Type B pancreatic cell (in vitro differentiated cells): Measurements from ENCODE around the gene MMS22L. TPM values are rescaled to one million over a fixed set of nuclear protein-coding genes. Genes with fewer than 3 reads are reported as not detected.

Experiments
- DNase-seq: peaks from one replicate; pipeline ENCODE4 v3.0.0; 2021; ENCODE audit warnings: mixed read lengths; ENCODE audit not compliant: unreplicated experiment; ENCODE audit errors: extremely low spot score
- H3K27ac Mint-ChIP-seq: 2 replicates; pipeline ENCODE4 v1.8.0; 2021; ENCODE audit warnings: mild to moderate bottlenecking, mixed read lengths
- H3K27me3 Mint-ChIP-seq: 2 replicates; pipeline ENCODE4 v1.8.0; 2021; ENCODE audit warnings: mixed read lengths
- H3K36me3 Mint-ChIP-seq: 2 replicates; pipeline ENCODE4 v1.8.0; 2021; ENCODE audit warnings: mixed read lengths
- H3K4me1 Mint-ChIP-seq: one replicate; pipeline ENCODE4 v1.8.0; 2021; ENCODE audit warnings: mixed read lengths; ENCODE audit not compliant: unreplicated experiment
- H3K4me3 Mint-ChIP-seq: 2 replicates; pipeline ENCODE4 v1.8.0; 2021; ENCODE audit warnings: mild to moderate bottlenecking, mixed read lengths
- H3K9me3 Mint-ChIP-seq: 2 replicates; pipeline ENCODE4 v1.8.0; 2021; ENCODE audit warnings: mixed read lengths
- CTCF ChIP-seq: fragments of 200-600 bp; sonication (generic); conservative IDR thresholded peaks from 2 replicates; pipeline ENCODE4 v1.5.0; 2021; ENCODE audit warnings: antibody characterized with exemption, mild to moderate bottlenecking
- total RNA-seq: library from RNA; stranded (reverse); gene quantifications from 2 replicates; pipeline ENCODE4 v1.2.1, GENCODE V29; 2021; ENCODE audit warnings: low replicate concordance

Gene MMS22L
- total RNA-seq, 1 donor from 2014 or later: 40.3 TPM

DNA sequence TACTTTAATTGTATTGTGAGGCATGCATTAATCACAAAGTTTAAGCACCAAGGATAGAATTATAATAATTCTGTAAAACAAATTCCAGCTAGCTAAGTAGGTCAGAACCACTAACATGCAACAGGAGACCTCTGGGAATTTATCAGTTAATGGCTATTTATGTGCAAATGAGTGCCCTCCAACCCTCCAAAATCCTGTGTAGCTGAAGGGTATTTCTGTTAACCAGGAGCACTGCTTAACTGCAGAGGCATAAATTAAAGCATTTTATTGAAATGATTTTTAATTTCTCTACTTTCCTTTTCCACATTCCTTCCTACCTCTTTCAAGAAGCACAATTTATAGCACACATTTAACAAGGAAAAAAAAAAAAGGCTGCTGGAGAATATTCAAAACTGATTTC is 77.0 kb downstream of the MMS22L start:
- H3K4me1 Mint-ChIP-seq: peaks cover 6% of the 10 kb centered on the region
- no peaks in the 10 kb centered on the region for H3K9me3 Mint-ChIP-seq
- no peak overlapping the region for H3K27ac Mint-ChIP-seq
- H3K4me3 Mint-ChIP-seq: no peak overlapping the region
- no peak for TF ChIP-seq CTCF
- no peaks in the 10 kb centered on the region for H3K27me3 Mint-ChIP-seq
- H3K36me3 Mint-ChIP-seq: peaks cover 13% of the 10 kb centered on the region
- no peak for DNase-seq

GRCh38 chr6:97203343-97203742 is 79.7 kb downstream of the MMS22L start:
- no peaks in the 10 kb centered on the region for H3K27me3 Mint-ChIP-seq
- no peak for TF ChIP-seq CTCF
- peaks cover 6% of the 10 kb centered on the region for H3K4me1 Mint-ChIP-seq
- no peaks in the 10 kb centered on the region for H3K9me3 Mint-ChIP-seq
- H3K27ac Mint-ChIP-seq: no peak overlapping the region
- no peak for DNase-seq
- no peak overlapping the region for H3K4me3 Mint-ChIP-seq
- peaks cover 15% of the 10 kb centered on the region for H3K36me3 Mint-ChIP-seq

GRCh38 chr6:97198046-97198565 is 84.9 kb downstream of the MMS22L start:
- Mint-ChIP-seq H3K4me3 (no peak overlapping the region), H3K4me1 (no peaks in the 10 kb centered on the region), H3K27me3 (no peaks in the 10 kb centered on the region), H3K27ac (no peak overlapping the region), H3K9me3 (no peaks in the 10 kb centered on the region), H3K36me3 (peaks cover 16% of the 10 kb centered on the region)
- DNase-seq: no peak
- TF ChIP-seq CTCF: no peak

DNA sequence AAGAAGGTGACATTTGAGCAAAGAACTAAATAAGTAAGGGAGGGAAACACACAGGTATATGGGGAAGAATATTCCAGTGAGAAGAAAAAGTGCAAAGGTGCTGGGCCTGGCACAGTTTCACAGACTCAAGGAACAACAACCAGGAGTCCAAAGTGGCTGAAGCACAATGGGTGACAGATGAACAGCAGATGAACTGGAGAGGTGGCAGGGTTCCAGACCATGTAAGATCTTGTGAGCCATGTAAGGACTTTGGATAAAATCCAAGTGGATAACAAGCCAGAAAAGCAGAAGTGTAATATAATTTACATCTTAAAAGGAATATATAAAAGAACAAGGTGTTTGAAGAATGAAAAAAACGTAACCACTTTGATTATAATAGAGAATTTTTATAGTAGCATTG is 87.9 kb downstream of the MMS22L start:
- peaks cover 13% of the 10 kb centered on the region for H3K36me3 Mint-ChIP-seq

DNA sequence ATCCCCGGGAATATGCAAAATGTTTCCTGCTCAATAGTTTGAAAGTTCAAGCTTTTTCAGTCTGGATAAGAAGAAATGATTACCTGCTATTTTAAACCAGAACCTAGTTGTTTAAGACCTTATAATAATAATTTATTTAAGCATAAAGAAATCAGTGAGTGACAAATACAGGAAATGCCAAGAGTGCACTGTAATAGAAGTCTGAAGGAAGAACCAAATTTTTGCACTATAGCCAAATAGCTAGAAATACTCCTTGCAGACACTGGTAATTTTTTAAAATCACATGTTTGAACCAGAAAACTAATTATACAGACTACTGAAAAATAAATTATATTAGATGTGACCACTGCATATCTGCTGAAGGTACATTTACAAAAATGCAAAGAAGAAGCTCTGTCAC is 93.2 kb downstream of the MMS22L start:
- no peaks in the 10 kb centered on the region for H3K27me3 Mint-ChIP-seq
- H3K4me1 Mint-ChIP-seq: no peaks in the 10 kb centered on the region
- TF ChIP-seq CTCF: no peak
- H3K4me3 Mint-ChIP-seq: no peak overlapping the region
- no peak overlapping the region for H3K27ac Mint-ChIP-seq
- no peaks in the 10 kb centered on the region for H3K9me3 Mint-ChIP-seq
- peaks cover under 1% of the 10 kb centered on the region for H3K36me3 Mint-ChIP-seq
- no peak for DNase-seq

More for the DNA sequence above, 87.9 kb downstream of the MMS22L start:
- Mint-ChIP-seq H3K9me3 (no peaks in the 10 kb centered on the region), H3K27ac (no peak overlapping the region), H3K27me3 (no peaks in the 10 kb centered on the region), H3K4me1 (no peaks in the 10 kb centered on the region), H3K4me3 (no peak overlapping the region)
- TF ChIP-seq CTCF: no peak
- no peak for DNase-seq

DNA sequence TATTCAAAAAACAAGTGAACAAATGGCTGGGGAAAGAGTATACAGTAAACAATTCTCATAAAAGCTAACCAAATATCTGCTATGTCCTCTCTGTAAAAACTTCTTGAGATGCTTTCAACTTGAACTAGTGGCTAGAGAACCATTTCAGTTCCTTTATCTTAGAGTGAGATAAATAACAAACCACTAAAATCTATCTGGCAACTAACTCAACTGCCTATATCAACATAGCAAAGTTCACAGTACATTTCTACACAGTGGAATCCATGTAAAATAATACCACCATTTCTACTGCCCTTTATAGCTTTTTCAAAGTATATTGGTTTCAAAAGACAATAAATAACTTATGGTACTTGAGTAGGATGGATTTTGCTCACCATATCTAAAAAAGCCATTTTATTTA is 95.1 kb downstream of the MMS22L start:
- DNase-seq: no peak
- H3K9me3 Mint-ChIP-seq: no peaks in the 10 kb centered on the region
- no peaks in the 10 kb centered on the region for H3K27me3 Mint-ChIP-seq
- no peak overlapping the region for H3K27ac Mint-ChIP-seq
- H3K4me1 Mint-ChIP-seq: no peaks in the 10 kb centered on the region
- TF ChIP-seq CTCF: no peak
- H3K36me3 Mint-ChIP-seq: no peaks in the 10 kb centered on the region
- H3K4me3 Mint-ChIP-seq: no peak overlapping the region
